GM18907 (cell line): ENCODE results near the gene ENOX2.
"Not testable (repeated sequence)": the region's sequence is repeated elsewhere in the genome, so short reads cannot be mapped to it uniquely, and the experiment has no call there.

ENCODE experiments used
- ATAC-seq: cut with Tn5 transposase; IDR thresholded peaks from one replicate; pipeline ENCODE4 v1.9.1; 2021; ENCODE audit warnings: mild to moderate bottlenecking, moderate library complexity; ENCODE audit not compliant: unreplicated experiment

The ENOX2 gene

DNA sequence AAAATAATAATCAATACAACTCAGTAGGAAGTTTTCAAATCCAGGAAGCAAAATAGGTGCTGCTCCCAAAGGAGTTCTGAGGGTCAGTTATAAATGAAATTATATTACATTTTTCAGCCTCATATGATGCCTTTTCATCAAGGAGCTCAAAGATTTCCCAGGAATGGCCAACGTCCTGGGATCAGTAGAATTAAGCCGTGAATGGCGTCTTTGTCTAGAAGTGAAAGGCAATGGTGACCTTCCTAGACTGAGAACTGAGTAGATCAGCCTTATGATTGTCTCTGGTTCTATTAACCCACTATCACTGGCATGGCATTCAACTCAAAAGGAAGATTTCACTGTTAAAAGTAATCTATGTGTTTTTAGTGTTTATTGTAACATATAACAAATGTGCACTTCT lies 74.4 kb downstream of the ENOX2 start:
- ATAC-seq, result no peak

DNA sequence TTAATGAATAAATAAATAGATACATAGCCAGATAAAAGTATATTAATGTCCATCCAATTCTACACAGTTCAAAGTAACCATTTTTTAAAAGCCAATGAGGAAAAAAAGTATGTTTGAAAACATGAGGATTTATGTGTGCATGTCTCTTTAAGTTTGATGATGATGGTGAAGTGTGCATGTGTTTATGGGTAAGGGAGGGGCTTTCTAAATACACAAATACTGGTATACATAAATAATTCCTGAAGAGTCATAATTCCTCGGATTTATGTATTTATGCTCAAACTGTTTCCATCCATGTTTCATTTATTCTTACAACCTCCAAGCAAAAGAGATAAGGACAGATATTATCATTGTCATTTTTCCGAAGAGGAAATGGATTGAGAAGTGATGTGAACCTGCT lies 75.4 kb downstream of the ENOX2 start:
- no peak for ATAC-seq

DNA sequence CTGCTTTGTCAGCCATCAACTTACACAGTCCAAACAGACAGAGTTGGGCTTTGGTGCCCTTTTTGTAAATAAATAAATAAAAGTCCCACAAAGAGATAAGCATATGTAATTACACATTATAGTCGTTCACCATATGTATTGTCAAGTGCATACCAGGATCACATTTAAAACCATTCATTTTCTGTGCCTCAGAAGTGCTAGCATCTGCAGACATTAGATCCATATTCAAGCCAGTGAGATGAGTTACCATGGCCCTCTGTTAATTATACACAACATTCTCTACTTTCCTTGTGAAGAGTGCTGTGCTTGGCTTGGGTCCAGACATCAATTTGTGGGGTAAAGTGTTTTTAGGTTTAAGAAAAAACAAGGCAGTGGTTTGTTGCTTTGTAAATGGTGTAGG lies 76.8 kb downstream of the ENOX2 start:
- ATAC-seq, result no peak

DNA sequence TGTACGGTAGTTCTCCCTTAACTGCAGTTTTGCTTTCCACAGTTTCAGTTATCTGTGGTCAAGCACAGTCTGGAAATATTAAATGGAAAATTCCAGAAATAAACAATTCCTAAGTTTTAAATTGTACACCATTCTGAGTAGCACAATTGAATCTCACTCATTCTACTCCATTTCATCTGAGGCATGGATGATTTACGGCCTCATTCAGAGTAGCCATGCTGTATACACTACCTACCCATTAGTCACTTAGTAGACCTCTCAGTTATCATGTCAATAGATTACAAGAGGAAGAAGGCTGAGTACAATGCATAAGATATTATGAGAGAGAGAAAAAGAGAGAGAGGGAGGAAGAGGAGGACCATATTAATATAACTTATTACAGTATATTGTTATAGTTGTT lies 77.5 kb downstream of the ENOX2 start:
- ATAC-seq, result no peak

DNA sequence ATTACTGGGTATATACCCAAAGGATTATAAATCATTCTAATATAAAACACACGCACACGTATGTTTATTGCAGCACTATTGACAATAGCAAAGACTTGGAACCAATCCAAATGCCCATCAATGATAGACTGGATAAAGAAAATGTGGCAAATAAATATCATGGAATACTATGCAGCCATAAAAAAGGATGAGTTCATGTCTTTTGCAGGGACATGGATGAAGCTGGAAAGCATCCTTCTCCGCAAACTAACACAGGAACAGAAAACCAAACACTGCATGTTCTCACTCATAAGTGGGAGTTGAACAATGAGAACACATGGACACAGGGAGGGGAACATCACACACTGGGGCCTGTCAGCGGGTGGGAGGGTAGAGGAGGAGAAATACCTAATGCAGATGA lies 83.6 kb downstream of the ENOX2 start:
- ATAC-seq, result not testable (repeated sequence)

DNA sequence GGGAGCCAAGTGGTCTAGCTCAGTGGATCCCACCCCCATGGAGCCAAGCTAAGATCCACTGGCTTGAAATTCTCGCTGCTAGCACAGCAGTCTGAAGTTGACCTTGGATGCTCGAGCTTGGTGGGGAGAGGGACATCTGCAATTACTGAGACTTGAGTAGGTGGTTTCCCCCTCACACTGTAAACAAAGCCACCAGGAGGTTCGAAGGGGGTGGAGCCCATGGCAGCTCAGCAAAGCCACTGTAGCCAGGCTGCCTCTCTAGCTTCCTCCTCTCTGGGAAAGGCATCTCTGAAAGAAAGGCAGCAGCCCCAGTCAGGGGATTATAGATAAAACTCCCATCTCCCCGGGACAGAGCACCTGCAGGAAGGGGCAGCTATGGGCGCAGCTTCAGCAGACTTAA lies 89.1 kb downstream of the ENOX2 start:
- not testable (repeated sequence) for ATAC-seq

DNA sequence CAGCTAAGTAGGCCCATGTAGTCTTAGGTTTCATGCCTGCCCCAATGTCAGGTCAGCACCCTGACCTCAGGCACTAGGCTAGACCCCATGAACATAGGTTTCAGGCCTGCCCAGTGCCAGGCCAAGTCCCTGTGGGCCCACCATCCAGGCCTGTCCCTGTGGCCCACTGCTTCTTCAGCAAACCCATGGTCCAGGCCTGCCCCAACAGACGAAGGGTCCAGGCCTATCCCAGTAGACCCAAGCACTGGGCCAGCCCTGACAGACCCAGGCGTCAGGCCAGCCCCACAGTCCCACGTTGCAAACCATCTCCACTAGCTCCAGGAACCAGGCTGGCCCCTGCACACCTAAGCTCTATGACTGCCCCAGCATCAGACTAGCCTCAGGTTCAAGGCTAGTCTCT lies 92.4 kb downstream of the ENOX2 start:
- no peak for ATAC-seq

DNA sequence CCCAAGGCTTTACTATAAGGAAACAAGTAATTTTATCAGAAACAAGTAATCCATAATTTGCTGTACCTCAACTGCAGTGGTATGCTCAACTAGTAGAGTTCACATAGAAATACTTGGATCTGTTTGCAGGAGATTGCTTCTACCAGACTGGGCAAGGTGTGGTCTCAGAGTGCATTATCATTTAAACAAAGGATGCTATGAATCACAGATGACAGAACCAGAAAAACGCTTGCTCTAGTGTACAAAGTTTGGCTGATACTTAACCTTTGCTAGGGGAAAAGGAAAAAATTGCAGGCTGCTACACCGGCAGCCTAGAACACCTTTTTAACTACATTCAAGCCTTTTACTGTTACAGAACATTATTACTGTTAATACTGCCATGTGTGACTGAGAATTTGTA lies 97.1 kb downstream of the ENOX2 start:
- ATAC-seq, result no peak

DNA sequence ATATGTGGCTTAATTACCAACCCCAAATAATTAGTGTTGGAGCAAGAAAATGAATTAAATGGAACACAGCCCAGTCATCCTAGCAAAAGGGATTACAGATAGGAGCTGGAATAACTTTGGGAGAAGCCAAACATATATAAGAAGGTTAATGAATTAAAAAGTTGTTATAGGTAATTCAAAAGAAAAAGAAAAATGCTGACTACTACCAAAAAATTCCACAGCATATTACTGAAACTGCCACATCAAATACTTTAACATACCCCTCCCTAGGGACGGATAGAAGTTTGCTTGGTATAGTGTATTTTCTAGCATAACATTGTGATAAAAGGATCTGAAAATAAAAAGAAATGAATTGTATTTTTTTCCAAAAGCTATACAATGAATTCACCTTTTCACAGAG lies 99.5 kb downstream of the ENOX2 start:
- no peak for ATAC-seq

DNA sequence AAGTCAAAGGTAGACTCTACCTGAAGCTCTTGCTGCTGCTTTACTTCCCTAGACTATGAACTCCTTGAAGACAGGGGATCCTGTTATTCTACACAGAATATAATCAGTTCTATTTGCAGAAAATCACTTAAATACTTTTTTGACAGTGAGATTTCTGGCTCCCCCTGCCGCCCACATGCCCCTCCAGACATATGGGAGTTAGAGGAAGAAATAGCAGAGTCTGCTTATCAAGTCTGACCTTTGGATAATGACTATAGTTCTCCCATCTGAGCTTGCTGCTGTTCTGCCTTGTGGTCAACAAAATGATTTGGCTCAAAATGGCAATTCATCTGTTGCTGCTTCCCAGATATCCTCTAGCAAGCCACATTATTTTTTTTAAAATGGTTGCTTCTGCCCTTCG lies 101.1 kb downstream of the ENOX2 start:
- no peak for ATAC-seq

DNA sequence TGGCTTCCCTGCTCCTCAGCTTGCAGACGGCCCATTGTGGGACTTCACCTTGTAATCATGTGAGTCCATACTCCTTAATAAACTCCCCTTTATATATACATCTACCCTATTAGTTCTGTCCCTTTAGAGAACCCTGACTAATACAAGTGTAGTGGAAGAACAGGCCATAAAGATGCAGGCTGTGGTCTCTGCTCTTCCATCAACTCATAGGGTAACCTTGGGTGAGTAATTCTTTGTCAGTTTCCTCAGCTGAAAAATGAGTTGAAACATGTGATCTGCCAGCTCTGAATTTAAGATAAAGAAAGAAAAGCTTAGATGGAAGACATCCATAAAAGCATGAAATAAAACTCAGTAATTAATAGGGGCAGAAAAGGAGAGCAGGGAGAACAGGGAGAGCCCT lies 103.6 kb downstream of the ENOX2 start:
- ATAC-seq, result no peak

DNA sequence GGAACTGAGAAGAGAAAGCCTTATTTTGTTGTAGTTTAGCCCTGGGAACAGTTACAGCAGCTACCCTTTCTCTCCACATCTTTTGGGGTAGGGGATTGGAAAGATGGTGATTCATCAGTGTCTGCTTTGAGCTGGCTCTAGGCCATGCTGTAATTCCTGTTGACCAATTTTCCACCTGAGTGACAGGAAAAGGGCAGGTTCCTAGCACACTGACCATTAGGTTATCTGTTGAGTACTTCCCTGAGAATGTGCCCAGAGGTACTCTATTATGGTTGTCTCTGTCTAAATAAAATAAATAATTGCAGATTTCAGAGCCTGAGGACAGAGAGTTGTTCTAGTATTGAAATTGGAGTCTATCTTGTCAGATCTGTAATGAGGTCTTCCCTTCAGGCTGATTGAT lies 109.0 kb downstream of the ENOX2 start:
- ATAC-seq, result no peak

DNA sequence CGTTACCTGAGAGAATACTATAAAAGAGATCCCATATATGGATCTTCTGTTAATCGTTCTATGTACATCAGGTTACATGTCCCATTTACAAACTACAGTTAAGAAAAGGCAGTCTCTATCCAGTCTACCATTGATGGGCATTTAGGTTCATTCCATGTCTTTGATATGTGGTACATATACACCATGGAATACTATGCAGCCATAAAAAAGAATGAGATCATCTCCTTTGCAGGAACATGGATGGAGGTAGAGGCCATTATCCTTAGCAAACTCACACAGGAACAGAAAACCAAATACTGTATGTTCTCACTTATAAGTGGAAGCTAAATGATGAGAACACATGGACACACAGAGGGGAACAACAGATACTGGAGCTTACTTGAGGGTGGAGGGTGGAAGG lies 111.1 kb downstream of the ENOX2 start:
- not testable (repeated sequence) for ATAC-seq

DNA sequence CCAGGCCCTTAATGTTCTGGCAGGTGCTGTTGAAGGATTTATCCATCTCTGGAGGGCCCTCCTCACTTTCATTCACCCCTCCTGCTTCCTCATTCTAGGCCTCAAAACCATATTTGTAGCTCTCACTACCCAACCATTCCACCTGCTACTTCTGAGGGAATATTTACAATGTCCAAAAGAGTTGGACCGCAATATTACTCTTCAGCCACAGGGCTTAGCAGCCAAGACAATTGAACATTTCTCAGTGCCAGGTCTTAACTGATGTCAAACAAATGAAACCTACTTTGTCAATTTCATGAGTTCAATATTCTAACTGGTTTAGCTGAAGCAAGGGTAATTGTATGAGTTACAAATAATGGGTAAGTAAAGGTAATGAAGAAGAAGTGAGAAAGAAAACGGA lies 113.2 kb downstream of the ENOX2 start:
- no peak for ATAC-seq

DNA sequence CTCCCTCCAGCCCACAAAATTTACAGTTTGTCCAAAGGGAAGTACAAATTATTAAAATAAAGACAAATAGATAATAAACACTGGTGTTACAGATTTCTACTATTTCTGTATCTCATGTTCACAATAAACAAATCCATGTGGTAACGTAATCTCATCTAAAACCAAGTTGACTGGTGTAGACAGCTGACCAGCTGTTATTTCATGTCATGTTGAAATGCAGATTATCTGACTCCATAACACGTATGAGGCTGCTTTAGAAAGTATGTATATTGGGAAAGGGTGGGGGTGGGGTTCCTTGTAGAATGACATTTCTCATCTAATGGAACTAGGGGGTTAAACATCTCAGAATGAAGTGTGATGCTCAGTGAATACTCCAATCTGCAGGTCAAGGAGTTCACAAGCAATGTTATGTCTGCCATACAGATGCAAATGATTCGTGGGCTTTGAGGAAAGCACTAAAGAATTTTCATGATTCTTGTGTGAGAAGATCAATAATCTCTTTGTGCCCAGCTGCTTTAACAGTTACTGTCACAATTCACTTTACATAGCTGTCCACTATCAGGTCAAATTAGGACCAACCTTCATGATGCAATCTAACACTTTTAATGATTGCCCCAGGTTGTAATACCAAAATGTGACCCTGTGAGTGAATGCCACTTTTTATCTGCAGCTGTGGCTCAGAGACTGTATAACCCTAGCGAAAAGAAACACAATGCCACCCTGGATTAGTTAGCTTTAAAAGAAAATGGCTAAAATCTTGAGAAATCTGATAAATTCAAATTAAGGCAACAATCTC lies 114.0 kb downstream of the ENOX2 start:
- no peak for ATAC-seq

DNA sequence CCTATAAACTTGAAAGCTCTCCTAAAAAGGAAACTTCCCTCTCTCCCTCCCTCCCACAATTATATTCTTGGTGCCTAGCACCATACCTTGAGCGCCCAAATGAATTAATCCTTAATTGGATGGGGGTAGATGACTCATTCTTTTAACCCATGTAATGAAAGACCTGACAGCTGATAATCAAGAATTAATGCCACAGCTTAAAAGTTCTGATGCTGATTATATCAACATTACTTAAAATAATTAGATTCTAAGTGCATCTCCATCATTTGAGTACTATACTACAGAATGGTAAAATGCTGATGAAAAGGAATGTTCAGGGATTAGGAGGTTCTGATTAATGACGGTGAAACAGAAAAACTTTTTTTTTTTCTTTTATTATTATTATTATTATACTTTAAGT lies 117.0 kb downstream of the ENOX2 start:
- no peak for ATAC-seq

DNA sequence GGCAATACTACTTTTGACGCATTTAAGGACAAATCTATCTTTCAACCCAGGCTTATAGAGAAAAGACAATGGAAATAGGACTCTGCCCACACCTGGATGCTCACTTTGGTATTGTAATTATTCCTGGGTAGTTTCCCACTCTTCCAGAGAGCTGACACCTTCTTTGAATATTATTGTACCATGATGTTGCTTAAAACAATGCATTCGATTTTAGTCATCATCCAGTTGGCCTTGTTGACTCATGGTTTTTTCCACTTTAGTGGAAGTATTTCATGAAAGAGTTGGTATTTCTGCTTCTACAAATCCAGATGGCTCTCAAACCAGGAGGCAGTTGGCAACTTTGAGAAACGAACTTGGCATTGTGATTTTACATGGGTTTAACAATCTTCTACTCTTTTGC lies 124.2 kb downstream of the ENOX2 start:
- ATAC-seq, result no peak

DNA sequence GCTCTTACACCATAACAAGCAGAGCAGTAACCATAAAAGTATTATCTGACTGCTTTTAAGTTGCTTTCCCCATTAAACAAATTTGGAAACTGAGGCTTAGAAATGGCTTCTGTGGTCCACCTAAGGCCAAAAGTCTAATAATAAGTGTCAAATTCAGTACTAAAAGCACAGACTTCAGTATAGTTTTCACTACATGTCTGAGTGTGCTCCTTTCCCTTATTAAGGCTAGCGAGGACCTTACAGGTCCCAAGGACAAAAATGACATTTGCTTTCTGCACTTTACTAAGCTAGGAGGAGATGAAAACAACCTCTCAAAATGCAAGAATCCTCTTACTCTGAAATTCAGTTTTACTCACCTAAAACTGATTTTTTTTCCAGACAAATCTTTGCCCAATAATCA lies 127.2 kb downstream of the ENOX2 start:
- ATAC-seq, result no peak

DNA sequence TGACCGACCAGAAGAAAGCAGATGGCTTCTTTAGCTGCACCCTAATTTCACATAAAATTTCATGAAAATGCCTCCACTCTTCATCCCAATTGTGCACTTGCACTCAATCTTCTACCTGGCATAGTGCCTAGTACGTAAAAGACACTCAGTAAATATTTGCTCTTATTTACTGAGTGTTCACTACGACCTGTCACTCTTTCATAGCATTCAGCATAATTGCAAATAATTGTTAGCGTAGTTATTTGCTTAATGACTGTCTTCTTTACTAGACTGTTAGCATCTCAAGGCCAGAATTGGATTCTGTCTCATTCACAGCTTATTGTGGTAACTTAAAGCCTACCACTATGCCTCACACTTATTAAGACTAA lies 130.2 kb downstream of the ENOX2 start:
- no peak for ATAC-seq

DNA sequence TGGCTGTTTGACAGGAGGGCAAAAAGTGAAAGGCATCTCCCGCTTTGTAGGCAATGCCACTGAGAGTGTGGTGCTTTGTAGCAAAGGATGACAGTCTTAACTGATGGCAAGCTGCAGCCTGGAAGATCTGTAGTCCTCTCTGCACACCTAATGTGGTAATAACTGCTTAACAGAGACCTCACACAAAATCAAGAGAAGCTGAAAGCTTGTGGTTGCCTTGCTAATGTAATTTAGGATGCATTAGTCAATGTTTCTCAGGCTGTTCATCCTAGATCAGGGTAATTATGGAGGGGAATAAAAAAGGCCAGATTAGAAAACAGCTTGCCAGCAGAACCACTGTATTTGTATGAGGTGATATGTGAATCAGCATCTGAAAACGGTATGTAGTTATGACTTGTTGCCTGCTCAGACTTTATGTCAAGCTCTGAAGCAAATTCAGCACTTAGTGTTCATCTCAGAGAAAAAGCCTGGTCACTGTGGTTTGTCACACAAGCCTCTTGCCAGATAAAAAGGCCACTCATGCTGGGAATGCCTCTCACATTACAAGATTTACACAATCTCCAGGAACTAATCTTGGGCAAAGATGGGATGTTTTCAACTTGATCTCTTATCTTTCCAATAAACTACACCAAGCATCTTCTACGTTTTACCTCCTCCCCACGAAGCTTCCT lies 130.8 kb downstream of the ENOX2 start:
- ATAC-seq, result no peak

DNA sequence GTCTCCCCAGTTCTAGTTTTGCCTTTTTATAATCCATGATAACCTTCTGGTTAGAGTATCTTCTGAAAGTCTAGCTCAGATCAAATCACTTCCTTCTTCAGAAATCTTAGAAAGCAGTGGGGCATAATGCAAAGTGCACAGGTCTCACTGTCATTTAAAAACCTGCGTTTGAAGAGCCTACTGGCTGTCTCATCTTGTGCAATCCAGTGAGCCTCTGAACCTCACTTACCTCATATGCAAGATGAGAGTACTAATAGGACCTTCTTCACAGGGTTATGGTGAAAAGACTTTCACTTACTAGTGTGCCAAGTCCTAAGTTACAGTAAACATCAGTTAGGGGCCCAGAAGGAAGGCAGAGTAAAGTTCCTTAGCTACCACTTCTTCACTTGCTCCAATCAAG lies 131.4 kb downstream of the ENOX2 start:
- ATAC-seq, result no peak

DNA sequence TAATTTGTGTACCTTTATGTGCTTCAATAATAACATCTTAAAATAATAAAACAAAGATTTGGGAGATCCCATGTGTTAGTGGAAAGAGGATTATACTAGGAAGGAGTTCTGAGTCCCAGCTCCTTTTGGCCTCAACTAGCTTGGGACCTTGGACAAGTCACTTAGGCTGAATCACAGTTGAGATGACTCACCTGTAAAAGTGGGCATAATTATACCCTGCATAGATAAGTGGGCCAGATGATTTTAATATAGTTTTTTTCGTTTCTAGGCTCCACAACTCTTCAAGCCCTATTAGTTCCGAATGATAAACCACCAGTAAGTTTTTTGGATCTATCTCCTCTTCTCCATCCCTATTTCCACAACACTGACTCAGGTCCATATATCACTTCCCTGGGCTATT lies 131.8 kb downstream of the ENOX2 start:
- ATAC-seq, result no peak

DNA sequence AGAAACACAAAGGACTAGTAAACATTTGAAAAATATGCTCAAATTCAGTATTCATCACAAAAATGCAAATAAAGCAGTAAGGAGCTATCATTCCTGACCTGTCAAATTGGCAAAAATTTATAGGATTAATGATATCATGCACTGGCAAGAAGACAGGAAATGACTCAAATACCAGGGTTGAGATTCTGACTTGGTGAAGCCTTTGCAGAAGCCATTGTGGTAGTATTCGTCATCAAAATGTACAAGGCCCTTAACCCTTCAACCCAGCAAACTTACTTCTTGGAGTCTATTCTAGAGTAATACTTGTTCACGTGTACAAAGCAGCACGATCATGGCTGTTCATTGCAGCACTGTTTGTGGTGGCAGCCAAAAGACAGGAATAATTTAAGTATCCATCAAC lies 132.4 kb downstream of the ENOX2 start:
- ATAC-seq, result no peak
